RWPE2 (cell line): ENCODE measurements around the gene SMIM7.

ENCODE experiments used
- ATAC-seq: fragments of 200-7000 bp; cut with Tn5 transposase; 3 replicates; pipeline ENCODE4 v1.9.1; 2021; ENCODE audit warnings: low read depth
- DNase-seq: peaks from one replicate; pipeline ENCODE4 v3.0.0-alpha.2; 2020; ENCODE audit warnings: low spot score
- H3K27ac ChIP-seq: fragments of 450-650 bp; 2 replicates; pipeline ENCODE4 v1.5.1; 2017; ENCODE audit warnings: mild to moderate bottlenecking; ENCODE audit not compliant: poor library complexity, severe bottlenecking
- H3K27me3 ChIP-seq: fragments of 250-450 bp; sonication (Bioruptor Pico); 2 replicates; pipeline ENCODE4 v1.5.1; 2021; ENCODE audit warnings: mild to moderate bottlenecking, moderate library complexity; ENCODE audit not compliant: insufficient read depth, poor library complexity, severe bottlenecking
- H3K36me3 ChIP-seq: fragments of 250-450 bp; sonication (Bioruptor Pico); 2 replicates; pipeline ENCODE4 v1.5.1; 2020; ENCODE audit warnings: low read depth, mild to moderate bottlenecking, moderate library complexity
- H3K4me1 ChIP-seq: fragments of 250-450 bp; sonication (Bioruptor Pico); 2 replicates; pipeline ENCODE4 v1.5.1; 2021; ENCODE audit warnings: mild to moderate bottlenecking, moderate library complexity; ENCODE audit not compliant: insufficient read depth, poor library complexity, severe bottlenecking
- H3K4me3 ChIP-seq: fragments of 250-450 bp; sonication (Bioruptor Pico); 2 replicates; pipeline ENCODE4 v1.5.1; 2021; ENCODE audit warnings: mild to moderate bottlenecking, moderate library complexity; ENCODE audit not compliant: severe bottlenecking
- H3K9me3 ChIP-seq: fragments of 250-450 bp; sonication (Bioruptor Pico); 2 replicates; pipeline ENCODE4 v1.5.1; 2021; ENCODE audit warnings: mild to moderate bottlenecking, moderate library complexity; ENCODE audit not compliant: severe bottlenecking
- TF ChIP-seq, protein P1 (sequence below): fragments of 450-650 bp; IDR thresholded peaks from one replicate; pipeline ENCODE4 v1.5.1; 2017; ENCODE audit warnings: mild to moderate bottlenecking, moderate library complexity; ENCODE audit not compliant: poor library complexity, severe bottlenecking

SMIM7 gene

DNA sequence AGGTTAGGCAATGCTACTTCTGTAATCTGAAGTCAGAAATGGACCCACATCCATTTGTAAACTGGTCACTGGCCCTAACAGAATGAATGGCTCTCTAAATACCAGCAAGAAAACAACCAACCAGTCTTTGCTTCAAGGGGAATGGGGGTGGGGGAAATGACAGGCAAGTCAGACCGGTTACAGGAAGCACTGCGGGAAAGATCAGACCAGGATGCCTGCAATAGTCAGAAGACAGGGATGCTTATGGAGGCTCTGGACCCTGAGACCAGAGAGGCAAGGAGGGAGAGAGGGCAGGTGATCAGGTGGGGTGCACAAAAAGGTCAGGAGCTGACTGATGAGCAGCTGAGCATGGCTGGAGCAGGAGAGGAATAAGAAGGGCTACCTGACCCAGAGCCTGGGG lies 45.0 kb downstream of the SMIM7 start:
- no peak overlapping the region for H3K4me3 ChIP-seq
- no peaks in the 10 kb centered on the region for H3K9me3 ChIP-seq
- no peaks in the 10 kb centered on the region for H3K36me3 ChIP-seq
- H3K27me3 ChIP-seq = no peaks in the 10 kb centered on the region
- TF ChIP-seq, protein P1, sequence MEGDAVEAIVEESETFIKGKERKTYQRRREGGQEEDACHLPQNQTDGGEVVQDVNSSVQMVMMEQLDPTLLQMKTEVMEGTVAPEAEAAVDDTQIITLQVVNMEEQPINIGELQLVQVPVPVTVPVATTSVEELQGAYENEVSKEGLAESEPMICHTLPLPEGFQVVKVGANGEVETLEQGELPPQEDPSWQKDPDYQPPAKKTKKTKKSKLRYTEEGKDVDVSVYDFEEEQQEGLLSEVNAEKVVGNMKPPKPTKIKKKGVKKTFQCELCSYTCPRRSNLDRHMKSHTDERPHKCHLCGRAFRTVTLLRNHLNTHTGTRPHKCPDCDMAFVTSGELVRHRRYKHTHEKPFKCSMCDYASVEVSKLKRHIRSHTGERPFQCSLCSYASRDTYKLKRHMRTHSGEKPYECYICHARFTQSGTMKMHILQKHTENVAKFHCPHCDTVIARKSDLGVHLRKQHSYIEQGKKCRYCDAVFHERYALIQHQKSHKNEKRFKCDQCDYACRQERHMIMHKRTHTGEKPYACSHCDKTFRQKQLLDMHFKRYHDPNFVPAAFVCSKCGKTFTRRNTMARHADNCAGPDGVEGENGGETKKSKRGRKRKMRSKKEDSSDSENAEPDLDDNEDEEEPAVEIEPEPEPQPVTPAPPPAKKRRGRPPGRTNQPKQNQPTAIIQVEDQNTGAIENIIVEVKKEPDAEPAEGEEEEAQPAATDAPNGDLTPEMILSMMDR = no peak
- no peaks in the 10 kb centered on the region for H3K4me1 ChIP-seq
- no peak overlapping the region for H3K27ac ChIP-seq
- DNase-seq (no peak), ATAC-seq (peak; percentile 17; the same call in 1 of the 3 replicates)

DNA sequence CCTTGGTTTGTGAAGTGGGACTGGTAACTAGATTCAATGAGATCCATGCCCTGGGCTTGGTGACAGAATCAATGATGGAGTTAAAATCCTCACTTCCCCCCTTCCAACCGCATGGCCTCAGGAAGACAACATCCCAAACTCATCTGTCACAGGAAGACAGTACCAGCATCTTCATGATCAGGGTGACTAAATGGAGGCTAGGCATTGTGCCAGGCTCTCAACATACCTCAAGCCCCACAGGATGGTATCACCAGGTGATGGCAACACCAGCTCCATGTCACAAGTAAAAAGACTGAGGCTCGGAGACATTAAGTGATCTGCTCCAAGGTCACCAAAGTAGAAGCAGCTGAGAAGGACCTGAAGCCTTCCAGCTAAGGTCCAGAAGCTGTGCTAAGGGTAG lies 46.1 kb downstream of the SMIM7 start:
- no peak for ATAC-seq
- no peaks in the 10 kb centered on the region for H3K27me3 ChIP-seq
- TF ChIP-seq, protein P1 = no peak

DNA sequence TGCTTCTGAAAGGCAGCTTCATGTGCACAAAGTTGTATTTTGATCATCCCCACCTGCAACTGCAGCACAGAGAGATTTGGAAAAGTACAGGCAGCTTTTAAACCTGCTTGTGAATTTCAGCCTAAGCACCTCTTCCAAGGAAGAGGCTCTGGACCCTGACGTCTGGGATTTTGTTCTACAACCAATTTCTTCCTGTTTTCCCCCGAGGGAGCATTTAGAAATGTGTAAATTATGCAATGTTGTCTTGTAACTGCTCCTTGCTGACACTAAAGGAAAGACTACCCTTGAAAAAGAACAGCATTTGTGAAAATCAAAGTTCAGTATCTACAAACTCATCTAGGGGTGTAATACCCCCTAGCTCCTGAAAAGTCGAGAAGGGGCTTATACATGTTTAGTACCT lies 47.3 kb downstream of the SMIM7 start:
- Histone ChIP-seq H3K9me3 (no peaks in the 10 kb centered on the region), H3K4me1 (peaks cover 3% of the 10 kb centered on the region), H3K4me3 (no peak overlapping the region), H3K36me3 (no peaks in the 10 kb centered on the region), H3K27me3 (no peaks in the 10 kb centered on the region), H3K27ac (no peak overlapping the region)
- ATAC-seq (no peak), DNase-seq (no peak)
- TF ChIP-seq, protein P1 = no peak

More for the DNA sequence above, 46.1 kb downstream of the SMIM7 start:
- no peak for DNase-seq
- no peak overlapping the region for H3K27ac ChIP-seq
- H3K4me3 ChIP-seq = no peak overlapping the region
- no peaks in the 10 kb centered on the region for H3K4me1 ChIP-seq
- no peaks in the 10 kb centered on the region for H3K36me3 ChIP-seq
- H3K9me3 ChIP-seq = no peaks in the 10 kb centered on the region

DNA sequence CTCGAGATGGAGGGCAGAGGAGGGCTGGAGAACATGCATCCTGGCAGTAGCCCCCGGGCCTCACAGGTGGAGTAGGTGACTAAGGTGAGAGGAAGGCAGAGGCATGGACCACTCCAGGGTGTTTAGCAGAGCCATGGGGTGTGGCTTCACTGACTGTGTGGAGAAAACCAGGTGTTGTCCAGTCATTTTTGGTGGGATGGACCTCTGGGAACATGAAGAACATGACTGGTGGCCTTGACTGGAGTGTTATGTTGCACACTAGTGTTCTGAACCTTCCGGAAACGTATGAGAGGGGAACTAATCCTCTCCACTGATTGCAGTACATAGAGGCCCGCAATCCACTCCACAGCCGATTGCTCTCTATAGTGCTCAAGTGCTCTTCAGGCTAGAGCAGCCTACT lies 48.8 kb downstream of the SMIM7 start:
- no peaks in the 10 kb centered on the region for H3K9me3 ChIP-seq
- no peak for DNase-seq
- H3K36me3 ChIP-seq = no peaks in the 10 kb centered on the region
- no peaks in the 10 kb centered on the region for H3K27me3 ChIP-seq
- no peak overlapping the region for H3K4me3 ChIP-seq
- no peak overlapping the region for H3K27ac ChIP-seq
- TF ChIP-seq, protein P1 = no peak
- H3K4me1 ChIP-seq = peaks cover 3% of the 10 kb centered on the region
- peak; percentile 55; the same call in 2 of the 3 replicates for ATAC-seq

DNA sequence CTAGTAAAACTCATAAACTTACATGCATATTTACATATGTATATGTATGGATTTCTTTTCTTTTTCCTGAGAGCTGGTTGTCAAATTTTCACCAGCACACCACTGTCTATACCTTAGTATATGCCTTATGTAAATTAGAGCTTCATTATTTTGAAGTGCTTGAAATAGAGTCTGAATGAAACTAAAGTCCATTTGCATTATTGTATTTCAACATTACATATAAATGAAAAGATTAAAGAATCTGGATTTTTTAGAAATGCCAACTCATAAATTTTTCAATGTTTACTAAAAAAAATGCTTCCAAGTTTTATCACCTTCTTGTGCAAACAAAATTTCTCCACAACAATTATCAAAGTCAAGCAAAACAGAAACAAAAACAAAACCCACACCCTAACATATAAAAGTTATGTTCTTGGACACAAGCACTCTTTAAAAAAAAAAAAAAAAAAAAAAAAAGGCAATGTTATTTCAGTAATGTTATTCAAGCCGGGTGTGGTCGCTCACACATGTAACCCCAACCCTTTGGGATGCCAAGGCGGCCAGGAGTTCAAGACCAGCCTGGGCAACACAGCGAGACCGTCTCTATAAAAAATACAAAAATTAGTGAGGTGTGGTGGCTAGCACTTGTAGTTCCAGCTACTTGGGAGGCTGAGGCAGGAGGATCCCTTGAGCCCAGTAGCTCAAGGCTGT lies 50.3 kb downstream of the SMIM7 start:
- H3K27ac ChIP-seq = no peak overlapping the region
- H3K4me3 ChIP-seq = no peak overlapping the region
- H3K9me3 ChIP-seq = no peaks in the 10 kb centered on the region
- ATAC-seq = no peak
- H3K4me1 ChIP-seq = peaks cover 3% of the 10 kb centered on the region
- H3K36me3 ChIP-seq = no peaks in the 10 kb centered on the region
- no peak for DNase-seq
- TF ChIP-seq, protein P1 = no peak
- no peaks in the 10 kb centered on the region for H3K27me3 ChIP-seq
